Tibial artery (tissue), 4 donors: ENCODE measurements around the gene FRG2C.
"Not testable (repeated sequence)": the region's sequence is repeated elsewhere in the genome, so short reads cannot be mapped to it uniquely, and the experiment has no call there.

Source experiments
- DNase-seq, 2 donors: peaks; one replicate each; pipeline ENCODE4 v3.0.0-alpha.2; 2019
- H3K27ac ChIP-seq, 2 donors: fragments of 200-600 bp; sonication (generic) in 1 of 2; 1 replicate in 1 of 2; 2 replicates in 1 of 2; pipeline ENCODE4 v1.5.1; 2018 to 2019; ENCODE audit warnings: mild to moderate bottlenecking in 1 of 2
- H3K27me3 ChIP-seq, 2 donors: fragments of 200-600 bp; sonication (generic) in 1 of 2; one replicate each; pipeline versions ENCODE4 v1.5.1 to v1.6.0; 2016 to 2019
- H3K36me3 ChIP-seq, 3 donors: fragments of 200-600 bp; sonication (generic) in 2 of 3; one replicate each; pipeline ENCODE4 v1.5.1; 2016 to 2019; ENCODE audit warnings: mild to moderate bottlenecking in 2 of 3
- H3K4me1 ChIP-seq, 4 donors: fragments of 200-600 bp; sonication (generic) in 2 of 4; 1 replicate in 3 of 4; 2 replicates in 1 of 4; pipeline ENCODE4 v1.5.1; 2016 to 2019
- H3K4me3 ChIP-seq, 2 donors: fragments of 200-600 bp; sonication (generic) in 1 of 2; 1 replicate in 1 of 2; 2 replicates in 1 of 2; pipeline ENCODE4 v1.5.1; 2018 to 2019; ENCODE audit warnings: mild to moderate bottlenecking in 2 of 2
- H3K9me3 ChIP-seq, 3 donors: fragments of 200-600 bp; sonication (generic) in 1 of 3; one replicate each; pipeline ENCODE4 v1.5.1; 2016 to 2019
- CTCF ChIP-seq, 2 experiments: fragments of 200-600 bp in 1 of 2; fragments of 450-650 bp in 1 of 2; IDR thresholded peaks; one replicate each; pipeline ENCODE4 v1.5.1; 2017 to 2019; ENCODE audit warnings: antibody characterized with exemption in 2 of 2, mild to moderate bottlenecking in 1 of 2, moderate library complexity in 1 of 2
- intact Hi-C: fragments of 100-400 bp; cut with DNase I; formaldehyde crosslinking; loops from one replicate; pipeline ENCODE4 v1.15.0; 2023; ENCODE audit warnings: low total_unique reads

The FRG2C gene

DNA sequence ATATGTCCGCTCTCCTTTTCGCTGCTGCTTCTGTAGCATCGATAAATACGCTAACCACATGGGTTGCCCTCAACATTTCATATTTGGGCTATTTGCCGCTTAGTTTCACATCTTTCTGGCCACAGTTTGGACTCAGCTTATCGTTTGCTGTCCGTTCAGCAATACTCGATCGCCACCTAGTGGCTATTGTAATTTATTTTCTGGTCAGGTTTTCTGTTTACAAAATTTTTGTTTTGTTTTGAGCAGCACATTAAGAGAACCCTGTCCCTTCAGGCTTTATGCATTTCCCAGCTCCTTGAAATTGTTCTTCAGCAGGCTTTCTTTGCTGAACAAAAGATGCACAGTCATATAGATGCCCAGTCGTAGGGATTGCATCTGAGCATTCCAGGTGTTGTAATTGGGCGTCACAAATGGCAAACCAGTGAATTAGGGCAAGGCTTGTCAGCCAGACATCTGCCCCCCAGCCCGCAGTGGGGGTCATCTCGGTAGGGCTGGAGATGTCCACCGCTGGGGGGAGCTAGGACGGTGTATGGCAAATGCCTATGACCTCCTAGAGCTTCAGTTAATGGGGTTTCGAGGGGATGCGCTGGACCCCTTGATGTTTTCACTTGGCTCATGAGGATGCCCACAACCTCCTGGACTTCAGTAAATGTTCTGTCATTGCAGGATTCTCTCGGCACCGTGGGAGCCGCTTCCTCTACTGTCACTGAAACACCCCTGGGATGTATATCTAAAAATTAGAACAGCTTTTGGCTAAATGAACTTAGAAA is 20.9 kb upstream of the FRG2C start:
- H3K36me3 ChIP-seq, H3K27me3 ChIP-seq, intact Hi-C loops, H3K9me3 ChIP-seq, H3K27ac ChIP-seq: not testable (repeated sequence)
- Histone ChIP-seq H3K4me1 (peaks cover 0 to 13% (median 3%) of the 10 kb centered on the region in 4 donors), H3K4me3 (peak overlapping the region in 1 of 2 donors; percentile 32)
- peak in 1 of 2 experiments; percentile 38 for TF ChIP-seq CTCF (IDR thresholded peaks at IDR 0.05)
- peak in 1 of 2 donors; percentile 51 for DNase-seq

GRCh38 chr3:75645548-75645947 is 18.6 kb upstream of the FRG2C start:
- H3K36me3 ChIP-seq, H3K27me3 ChIP-seq, intact Hi-C loops, DNase-seq, H3K4me3 ChIP-seq, H3K9me3 ChIP-seq, H3K27ac ChIP-seq: not testable (repeated sequence)
- H3K4me1 ChIP-seq = peaks cover 0 to 13% (median 3%) of the 10 kb centered on the region in 4 donors

- H3K4me1 ChIP-seq = peaks cover 0 to under 1% (median 0%) of the 10 kb centered on the region in 4 donors
- H3K27ac ChIP-seq = no peak overlapping the region
- intact Hi-C loops = no loop called here
- H3K27me3 ChIP-seq = peaks cover 0 to 2% of the 10 kb centered on the region in 2 donors
- DNase-seq = no peak
- H3K36me3 ChIP-seq = no peaks in the 10 kb centered on the region
- H3K9me3 ChIP-seq = no peaks in the 10 kb centered on the region
- H3K4me3 ChIP-seq = no peak overlapping the region
- TF ChIP-seq CTCF (IDR thresholded peaks at IDR 0.05) = no peak
These were observed 13.9 kb upstream of the FRG2C start for GRCh38 chr3:75650191-75650590.

- not testable (repeated sequence) for DNase-seq
These were observed 8.8 kb upstream of the FRG2C start for GRCh38 chr3:75655101-75655904.

GRCh38 chr3:75655956-75656355 is 8.2 kb upstream of the FRG2C start:
- Histone ChIP-seq H3K27me3 (peaks cover 0 to 33% of the 10 kb centered on the region in 2 donors), H3K4me1 (peaks cover 0 to 16% (median 7%) of the 10 kb centered on the region in 4 donors)
- DNase-seq, H3K36me3 ChIP-seq, intact Hi-C loops, H3K27ac ChIP-seq, H3K4me3 ChIP-seq, H3K9me3 ChIP-seq: not testable (repeated sequence)

More at GRCh38 chr3:75655101-75655904, 8.8 kb upstream of the FRG2C start:
- H3K27ac ChIP-seq, H3K9me3 ChIP-seq, intact Hi-C loops, H3K36me3 ChIP-seq, H3K4me3 ChIP-seq: not testable (repeated sequence)
- peaks cover 0 to 33% of the 10 kb centered on the region in 2 donors for H3K27me3 ChIP-seq
- peaks cover 0 to 16% (median 7%) of the 10 kb centered on the region in 4 donors for H3K4me1 ChIP-seq

DNA sequence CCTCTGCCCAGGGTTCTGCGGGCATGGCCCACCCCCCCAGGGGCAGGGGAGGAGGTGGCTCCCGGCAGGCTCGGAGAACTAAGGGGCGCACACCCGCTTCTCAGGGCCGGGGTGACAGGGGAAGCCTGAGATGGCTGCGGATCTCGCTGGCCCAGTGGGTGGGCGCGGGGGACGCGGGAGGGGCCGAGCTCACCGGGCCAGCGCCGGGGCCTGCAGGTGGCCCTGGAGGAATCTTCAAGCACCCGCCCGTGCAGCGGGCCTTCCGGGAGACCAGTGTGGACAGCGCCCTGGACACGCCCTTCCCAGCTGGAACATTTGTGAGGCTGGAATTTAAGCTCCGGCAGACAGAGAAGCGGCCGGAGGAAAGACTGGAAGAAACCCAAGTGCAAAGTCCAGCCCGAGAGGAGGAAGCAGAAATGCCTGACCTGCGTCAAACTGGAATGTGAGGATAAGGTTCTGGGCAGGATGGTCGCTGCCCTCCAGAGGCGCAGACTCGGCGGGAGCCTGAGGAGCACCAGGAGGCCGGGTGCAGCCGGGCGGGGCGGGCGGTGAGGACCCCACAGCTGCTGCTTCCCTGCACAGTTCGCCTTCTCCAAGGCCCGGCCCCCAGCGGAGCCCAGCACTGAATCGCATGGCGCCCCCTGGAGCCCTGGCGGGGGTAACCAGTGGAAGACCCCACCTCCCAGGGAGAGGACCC is 5.6 kb upstream of the FRG2C start:
- H3K27ac ChIP-seq, DNase-seq, intact Hi-C loops, H3K36me3 ChIP-seq, H3K9me3 ChIP-seq: not testable (repeated sequence)
- peak overlapping the region; percentile 8 to 26 for H3K4me3 ChIP-seq
- peaks cover 0 to 33% of the 10 kb centered on the region in 2 donors for H3K27me3 ChIP-seq
- peaks cover 0 to 16% (median 7%) of the 10 kb centered on the region in 4 donors for H3K4me1 ChIP-seq

DNA sequence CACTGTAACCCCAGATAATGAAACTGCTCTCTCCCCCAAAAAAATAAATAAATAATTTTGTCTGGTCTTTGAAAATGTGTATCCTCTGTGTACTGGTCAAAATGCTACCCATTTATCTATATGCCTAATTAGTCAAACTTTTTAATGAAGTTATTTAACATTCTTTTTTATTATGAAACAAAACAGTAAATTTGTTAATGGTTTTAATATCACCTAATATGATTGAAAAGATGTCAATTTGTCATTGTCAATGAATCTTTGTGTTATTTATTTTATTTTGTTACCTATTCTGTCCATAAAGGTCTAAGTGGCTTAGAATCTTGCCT is 5.1 kb upstream of the FRG2C start:
- peak overlapping the region in 1 of 2 donors; percentile 26 for H3K4me3 ChIP-seq
- intact Hi-C loops = not testable (repeated sequence)

DNA sequence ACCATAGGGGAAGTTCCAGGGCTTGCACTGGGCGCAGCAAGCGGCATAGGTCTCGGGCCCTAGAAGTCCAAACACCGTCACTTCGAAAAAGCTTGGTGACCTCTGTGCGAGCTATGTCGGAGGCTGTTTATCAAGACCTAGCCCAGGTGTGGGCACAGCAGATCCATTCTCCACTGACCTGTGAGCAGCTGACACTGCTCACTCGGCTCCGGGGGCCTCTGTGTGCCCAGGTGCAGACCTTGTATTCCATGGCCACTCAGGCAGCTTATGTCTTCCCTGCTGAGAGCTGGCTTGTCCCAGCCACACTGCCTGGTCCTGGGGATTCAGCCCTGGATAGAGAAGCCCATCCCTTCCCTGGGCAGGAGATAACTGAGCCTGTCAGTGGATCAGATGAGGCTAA is 1.5 kb downstream of the FRG2C start:
- DNase-seq, H3K4me3 ChIP-seq, intact Hi-C loops, H3K36me3 ChIP-seq, H3K27ac ChIP-seq: not testable (repeated sequence)
- Histone ChIP-seq H3K27me3 (peaks cover 0 to 28% of the 10 kb centered on the region in 2 donors), H3K9me3 (peaks cover 0 to 35% (median 26%) of the 10 kb centered on the region in 3 donors), H3K4me1 (peaks cover 0 to 15% (median 6%) of the 10 kb centered on the region in 4 donors)

More for the DNA sequence above, 5.1 kb upstream of the FRG2C start:
- H3K9me3 ChIP-seq, DNase-seq, H3K36me3 ChIP-seq, H3K27ac ChIP-seq: not testable (repeated sequence)
- Histone ChIP-seq H3K27me3 (peaks cover 0 to 33% of the 10 kb centered on the region in 2 donors), H3K4me1 (peaks cover 0 to 16% (median 7%) of the 10 kb centered on the region in 4 donors)

GRCh38 chr3:75667757-75668701 is 3.9 kb downstream of the FRG2C start:
- H3K9me3 ChIP-seq = peaks cover 0 to 55% (median 44%) of the 10 kb centered on the region in 3 donors
- intact Hi-C loops, H3K27ac ChIP-seq, DNase-seq: not testable (repeated sequence)
- peak overlapping the region in 1 of 2 donors; percentile 55 for H3K4me3 ChIP-seq
- H3K4me1 ChIP-seq = peaks cover 0 to 21% (median 10%) of the 10 kb centered on the region in 4 donors
- peaks cover 0 to 13% (median 0%) of the 10 kb centered on the region in 3 donors for H3K36me3 ChIP-seq
- H3K27me3 ChIP-seq = peaks cover 0 to 41% of the 10 kb centered on the region in 2 donors

- peaks cover 0 to 62% (median 44%) of the 10 kb centered on the region in 3 donors for H3K9me3 ChIP-seq
- DNase-seq = peak; percentile 81 to 94
These were observed 4.7 kb downstream of the FRG2C start for GRCh38 chr3:75668759-75669347.

More at GRCh38 chr3:75668759-75669347, 4.7 kb downstream of the FRG2C start:
- Histone ChIP-seq H3K27me3 (peaks cover 0 to 41% of the 10 kb centered on the region in 2 donors), H3K36me3 (peaks cover 0 to 13% (median 0%) of the 10 kb centered on the region in 3 donors), H3K4me1 (peaks cover 0 to 21% (median 10%) of the 10 kb centered on the region in 4 donors), H3K4me3 (peak overlapping the region; percentile 30 to 55)
- intact Hi-C loops, H3K27ac ChIP-seq: not testable (repeated sequence)
